Glomerular endothelial cell (primary cell): ENCODE data around the gene POLN. TPM values are rescaled to one million over a fixed set of nuclear protein-coding genes. Genes with fewer than 3 reads are reported as not detected.
"Not testable (repeated sequence)": the region's sequence is repeated elsewhere in the genome, so short reads cannot be mapped to it uniquely, and the experiment has no call there.

Experiments
- DNase-seq: peaks from one replicate; pipeline ENCODE4 v3.0.0-alpha.2; 2011; ENCODE audit warnings: low read depth, low spot score; ENCODE audit errors: extremely low read depth
- total RNA-seq: library from RNA; depleted of rRNA; stranded (reverse); fragments of >200 nt; gene quantifications from 2 replicates; pipeline ENCODE4 v1.2.3, GENCODE V29; 2015

Gene POLN
- total RNA-seq, 1 donor from 2014 or later, result 1.6 TPM

DNA sequence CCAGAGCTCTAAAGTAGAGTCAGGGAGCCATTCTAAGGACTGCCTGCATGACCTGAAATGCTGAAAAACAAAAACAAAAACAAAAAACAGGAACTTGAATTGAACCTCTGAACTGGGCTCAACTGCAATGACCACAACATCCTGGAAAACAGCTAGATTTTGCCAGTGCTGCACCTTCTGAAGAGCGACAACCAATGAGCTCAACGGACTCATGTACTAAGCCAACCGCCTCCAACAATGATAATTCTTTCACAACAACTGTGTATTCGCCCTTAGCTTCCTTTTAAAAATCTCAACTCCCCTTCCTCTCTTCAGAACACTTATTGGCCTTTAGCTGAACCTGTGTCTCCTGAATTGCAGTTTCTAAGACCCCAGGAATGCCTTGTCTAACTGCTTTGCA is 69.8 kb downstream of the POLN start:
- no peak for DNase-seq

DNA sequence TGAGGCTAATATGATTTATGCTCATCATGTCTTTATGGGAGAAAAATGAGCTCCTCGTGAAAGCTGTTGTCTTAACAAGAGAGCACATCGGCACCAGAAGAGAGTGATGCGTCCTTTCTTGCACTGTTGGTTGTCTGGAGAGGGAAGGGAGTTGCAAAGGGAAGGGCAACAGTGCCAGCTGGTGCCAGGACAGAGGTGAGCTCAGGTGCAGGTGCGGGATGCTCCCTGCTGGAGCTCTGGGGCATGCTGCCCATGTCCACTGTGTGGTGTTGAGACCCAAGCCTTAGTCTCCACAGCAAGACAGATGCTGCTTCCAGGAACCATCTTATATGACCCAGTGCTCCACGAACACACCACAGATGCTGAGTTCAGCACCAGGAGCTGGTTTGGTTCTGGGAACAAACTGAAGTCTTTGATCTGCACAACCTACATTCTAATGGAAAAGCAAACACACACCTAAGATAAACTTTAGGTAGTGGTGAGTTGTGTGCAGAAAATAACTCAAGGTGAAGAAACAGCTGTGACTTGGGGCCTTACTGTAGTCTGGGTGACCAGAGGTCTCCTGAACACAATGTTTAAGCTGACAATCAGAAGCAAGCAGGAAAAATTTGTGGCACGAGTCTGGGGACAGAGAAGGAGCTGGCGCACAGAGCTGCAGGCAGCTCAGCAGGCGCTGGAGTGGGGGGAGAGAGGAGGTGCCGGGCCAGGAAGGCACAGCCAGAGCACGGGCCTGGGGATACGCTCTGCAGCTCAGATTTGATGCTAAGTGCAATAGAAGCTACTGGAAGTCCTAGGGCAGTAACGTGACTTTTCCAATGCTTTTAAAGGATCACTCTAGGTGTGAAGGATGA is 73.2 kb downstream of the POLN start:
- no peak for DNase-seq

DNA sequence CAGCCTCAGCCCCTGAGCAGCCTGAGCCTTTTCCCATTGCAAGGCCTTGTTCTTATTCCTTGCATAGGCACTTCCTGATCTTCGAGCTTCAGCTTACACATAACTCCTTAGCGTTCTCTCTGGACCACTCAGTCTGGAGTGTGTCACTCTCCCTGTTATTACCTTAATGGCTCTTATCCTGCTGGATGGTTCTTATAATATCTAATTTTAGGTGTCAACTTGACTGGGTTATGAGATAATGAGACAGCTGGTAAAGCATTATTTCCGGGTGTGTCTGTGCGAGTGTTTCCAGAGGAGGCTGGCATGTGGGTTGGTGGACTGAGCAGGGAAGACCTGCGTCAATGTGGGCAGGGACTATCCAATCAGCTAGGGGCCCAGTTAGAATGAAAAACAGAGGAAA is 75.7 kb downstream of the POLN start:
- DNase-seq, result no peak

DNA sequence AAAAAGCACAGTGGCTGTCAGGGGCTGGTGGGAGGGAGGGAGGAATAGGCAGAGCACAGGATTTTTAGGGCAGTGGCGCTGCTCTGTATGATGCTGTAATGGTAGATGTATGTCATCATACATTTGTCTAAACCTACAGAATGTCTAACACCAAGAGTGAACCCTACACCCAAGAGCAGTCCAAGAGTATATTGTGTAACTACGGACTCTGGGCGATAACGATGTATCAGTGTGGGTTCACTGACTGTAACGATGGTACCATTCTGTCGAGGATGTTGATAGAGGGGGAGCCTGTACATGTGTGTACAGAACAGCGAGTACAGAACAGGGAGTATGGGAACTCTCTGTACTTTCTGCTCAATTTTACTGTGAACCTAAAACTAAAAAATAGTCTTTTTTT is 76.5 kb downstream of the POLN start:
- no peak for DNase-seq

DNA sequence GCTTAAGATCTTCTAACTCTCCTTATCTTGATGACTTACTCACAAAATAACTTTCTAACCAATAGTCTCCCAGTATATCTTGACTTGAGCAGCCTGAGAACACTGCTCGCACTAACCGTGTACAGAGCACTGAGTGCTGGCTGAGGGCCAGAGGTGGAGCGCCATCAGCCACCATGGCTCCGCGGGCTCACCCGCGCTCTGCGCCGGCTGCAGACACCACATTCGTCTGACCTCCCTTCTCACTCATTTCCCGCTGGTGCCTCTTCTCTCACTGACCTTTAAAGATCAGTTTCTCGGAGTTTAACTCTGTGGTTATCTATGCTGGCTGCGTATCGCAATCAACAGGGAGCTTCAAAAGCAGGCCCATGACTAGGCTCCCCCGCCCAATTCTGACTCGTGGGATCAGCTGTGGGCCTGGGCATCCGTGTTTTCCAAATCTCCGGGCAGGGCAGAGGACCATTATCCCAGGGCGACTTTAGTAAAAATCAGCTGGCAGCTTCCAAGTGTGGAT is 78.6 kb downstream of the POLN start:
- no peak for DNase-seq

DNA sequence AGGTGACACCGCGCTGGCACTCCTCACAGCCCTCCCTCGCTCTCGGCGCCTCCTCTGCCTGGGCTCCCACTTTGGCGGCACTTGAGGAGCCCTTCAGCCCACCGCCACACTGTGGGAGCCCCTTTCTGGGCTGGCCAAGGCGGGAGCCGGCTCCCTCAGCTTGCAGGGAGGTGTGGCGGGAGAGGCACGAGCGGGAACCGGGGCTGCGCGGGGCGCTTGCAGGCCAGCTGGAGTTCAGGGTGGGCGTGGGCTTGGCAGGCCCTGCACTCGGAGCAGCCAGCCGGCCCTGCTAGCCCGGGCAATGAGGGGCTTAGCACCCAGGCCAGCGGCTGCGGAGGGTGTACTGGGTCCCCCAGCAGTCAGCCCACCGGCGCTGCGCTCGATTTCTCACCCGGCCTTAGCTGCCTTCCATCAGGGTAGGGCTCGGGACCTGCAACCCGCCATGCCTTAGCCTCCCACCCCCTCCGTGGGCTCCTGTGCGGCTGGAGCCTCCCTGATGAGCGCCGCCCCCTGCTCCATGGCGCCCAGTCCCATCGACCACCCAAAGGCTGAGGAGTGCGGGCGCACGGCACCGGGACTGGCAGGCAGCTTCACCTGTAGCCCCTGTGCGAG is 80.7 kb downstream of the POLN start:
- not testable (repeated sequence) for DNase-seq

DNA sequence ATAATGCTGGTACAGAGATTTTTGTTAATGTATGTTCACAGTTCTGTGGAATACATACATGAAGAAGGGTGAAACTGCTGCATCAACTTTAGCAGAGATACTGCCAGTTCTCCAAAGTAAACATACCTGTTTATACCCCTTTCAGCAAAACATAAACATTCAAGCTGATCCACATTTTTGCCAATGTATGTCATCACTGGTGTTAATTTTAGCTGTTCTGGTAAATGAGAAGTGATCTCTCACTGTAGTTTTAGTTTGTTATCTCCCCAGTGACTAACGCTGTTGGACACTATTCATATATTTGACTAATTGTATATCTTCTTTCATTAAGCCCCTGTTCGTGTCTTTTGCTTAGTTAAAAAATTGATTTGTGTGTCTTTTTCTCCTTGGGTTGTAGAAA is 82.0 kb downstream of the POLN start:
- no peak for DNase-seq

DNA sequence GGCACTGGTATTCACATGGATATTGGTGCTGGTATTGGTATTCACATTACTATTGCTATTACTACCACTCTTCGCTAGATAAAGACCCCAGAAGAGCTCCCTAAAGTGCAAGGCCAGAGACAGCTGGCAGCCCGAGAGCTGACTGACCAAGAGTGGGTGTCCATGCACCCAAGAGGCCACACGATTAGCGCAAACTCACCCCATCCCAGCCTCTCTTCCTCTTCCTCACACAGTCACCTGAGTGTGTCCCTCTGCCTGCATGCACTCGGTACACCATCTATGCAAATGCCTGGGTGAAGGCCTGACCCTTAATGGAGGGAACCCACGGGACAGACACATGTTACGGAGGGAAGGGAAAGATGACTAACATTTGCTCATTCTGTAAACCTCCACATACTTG is 86.7 kb downstream of the POLN start:
- DNase-seq, result no peak

DNA sequence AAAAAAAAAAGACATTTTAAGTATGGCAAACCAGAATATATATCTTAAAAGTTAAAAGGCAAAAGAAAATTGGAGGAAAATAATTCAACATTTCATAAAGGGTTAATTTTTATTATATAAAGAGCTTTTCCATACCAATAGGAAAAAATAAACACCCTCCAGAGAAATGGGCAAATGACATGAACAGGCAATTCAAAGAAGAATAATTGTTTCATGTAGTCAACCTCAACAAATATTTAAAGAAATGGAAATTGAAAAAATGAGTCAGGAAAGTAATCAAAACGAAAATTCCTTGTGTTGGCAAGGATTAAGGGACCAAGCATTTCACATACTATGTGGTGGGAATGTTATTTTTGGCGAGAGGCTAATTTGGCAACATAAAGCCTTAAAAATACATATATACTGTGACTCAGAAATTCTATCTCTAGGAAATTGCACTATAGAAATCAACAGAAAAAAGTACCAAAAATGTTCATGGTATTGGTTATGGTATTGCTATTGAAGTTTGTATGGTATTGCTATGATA is 87.6 kb downstream of the POLN start:
- no peak for DNase-seq

DNA sequence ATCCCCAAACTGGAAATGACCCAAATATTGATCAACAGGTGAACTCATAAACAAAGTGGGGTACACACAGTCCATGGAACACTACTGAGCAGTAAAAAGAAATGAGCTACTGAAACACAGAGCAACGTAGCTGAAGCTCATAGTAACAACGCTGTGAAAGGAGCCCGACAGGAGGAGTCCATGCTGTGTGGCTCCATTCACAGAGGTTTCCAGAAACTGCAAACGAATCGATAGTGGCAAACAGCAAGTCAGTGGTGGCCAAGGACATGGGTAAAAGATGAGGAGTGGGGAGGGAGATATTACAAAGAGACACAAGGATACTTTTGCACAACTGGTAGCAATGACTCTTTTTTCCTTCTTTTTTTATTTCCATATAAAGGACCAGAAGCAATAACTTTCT is 90.4 kb downstream of the POLN start:
- no peak for DNase-seq

DNA sequence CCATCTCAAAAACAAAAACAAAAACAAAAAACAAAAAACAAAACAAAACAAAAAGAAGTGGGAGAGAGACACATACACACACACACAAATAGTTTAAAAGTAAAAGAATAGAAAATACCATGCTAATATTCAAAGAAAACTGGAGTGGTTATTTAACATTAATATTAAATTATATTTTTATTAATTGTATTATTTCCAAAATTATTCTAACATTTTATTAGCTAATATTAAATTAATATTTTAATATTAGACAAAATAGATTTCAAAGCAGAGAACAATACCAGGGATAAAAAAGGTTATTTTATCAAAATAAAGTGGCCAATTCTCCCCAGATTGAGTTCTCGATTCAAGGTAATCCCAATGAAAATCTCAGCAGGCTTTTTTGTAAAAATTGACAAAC is 91.8 kb downstream of the POLN start:
- DNase-seq, result no peak

DNA sequence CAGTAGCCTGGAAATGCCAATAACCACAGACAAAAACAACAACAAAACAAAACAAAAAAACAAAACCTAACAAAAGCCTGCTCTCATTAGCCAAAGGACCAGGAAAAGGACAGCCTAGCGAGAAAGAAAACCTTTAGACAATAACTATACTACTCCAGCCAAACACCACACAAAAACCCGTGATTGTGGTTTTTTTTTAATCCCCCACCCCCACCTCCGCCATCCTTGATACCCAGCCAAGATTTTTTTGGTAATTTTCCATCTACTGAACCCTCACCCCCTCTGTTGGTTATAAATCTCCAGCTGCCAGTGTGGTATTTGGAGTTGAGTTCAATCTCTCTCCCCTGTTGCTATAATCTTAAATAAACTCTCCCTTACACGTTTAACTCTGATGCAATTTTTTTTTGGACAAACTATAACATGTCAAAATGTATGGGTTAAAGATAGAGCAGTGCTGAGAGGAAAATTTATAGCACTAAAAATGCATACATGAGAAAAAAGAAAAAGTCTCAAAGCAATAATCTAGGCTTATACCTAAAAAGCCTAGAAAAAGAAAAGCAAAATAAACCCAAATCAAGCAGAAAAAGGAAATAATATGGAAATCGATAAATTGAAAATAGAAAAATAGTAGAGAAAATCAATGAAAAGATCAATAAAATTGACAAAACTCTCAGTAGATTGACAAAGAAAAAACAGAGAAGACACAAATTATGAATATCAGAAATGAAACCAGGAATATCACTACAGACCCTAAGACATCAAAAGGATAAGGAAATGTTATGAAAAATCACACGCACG is 99.1 kb downstream of the POLN start:
- no peak for DNase-seq

DNA sequence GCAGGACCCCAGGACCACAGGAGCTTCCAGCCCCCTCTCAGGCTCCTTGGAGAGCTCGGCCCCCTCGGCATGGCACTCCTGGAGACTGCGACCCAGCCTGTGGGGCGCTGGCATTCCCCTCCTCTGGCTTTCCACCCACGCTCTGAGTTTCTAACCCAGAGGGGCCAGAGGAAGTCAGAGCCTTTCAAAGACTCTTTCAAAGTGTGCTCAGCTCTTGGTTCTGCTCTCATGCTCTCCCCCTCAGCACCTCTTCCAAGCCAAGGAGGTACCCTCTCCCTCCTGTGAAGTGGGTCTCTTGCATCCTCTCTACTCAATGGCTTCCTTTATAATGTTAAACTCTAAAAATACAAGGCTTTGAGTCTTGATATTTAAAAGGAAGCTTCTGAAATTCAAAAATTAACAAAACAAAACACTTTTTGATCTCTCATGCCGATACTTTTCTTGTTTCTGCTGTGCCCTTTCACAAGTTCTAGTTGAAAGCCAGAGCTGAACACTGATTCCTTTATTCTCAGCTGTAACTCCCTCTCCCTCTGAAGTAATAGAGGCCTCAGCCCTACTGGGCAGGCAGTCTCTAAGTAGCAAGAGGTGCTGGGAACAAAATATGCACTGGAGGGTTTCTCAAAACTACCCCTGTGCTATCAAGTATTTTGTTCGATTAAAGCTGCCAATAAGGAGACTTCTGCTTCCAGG is 100.0 kb downstream of the POLN start:
- no peak for DNase-seq

DNA sequence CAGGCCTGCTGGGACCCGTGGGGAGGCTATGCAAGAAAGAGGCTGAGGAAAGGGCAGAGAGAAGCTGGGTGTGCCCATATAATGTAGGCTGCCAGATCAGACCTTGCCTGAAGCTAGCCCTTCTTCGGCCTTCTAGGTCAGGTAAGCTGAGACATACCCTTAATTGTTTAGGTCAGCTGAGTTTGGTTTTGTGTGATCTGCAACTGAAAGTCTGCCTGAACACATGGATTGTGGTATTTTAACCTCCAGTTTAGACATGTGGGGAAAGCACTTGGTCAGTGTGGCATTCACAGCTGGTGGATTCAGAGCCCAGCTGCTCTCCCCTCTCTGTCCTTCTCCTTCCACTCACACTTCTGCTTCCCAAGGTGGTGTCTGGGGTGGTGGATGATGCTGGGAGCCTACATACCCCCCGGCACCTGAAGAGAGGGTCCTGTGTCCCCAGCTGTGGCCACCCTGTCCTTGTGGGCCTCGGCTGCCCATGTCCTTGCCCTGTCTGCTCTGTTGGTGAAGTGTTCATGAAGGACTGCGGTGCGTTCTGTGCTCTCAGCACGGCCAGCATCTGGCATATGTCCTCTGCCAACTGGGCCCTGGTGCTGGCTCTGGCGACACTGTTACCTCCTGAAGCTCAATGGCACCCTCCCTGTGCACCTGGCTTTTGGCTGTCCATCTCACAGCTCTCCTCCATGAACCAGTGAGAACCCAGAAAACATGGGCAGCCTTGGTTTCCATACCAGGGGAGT is 100.7 kb downstream of the POLN start:
- no peak for DNase-seq

DNA sequence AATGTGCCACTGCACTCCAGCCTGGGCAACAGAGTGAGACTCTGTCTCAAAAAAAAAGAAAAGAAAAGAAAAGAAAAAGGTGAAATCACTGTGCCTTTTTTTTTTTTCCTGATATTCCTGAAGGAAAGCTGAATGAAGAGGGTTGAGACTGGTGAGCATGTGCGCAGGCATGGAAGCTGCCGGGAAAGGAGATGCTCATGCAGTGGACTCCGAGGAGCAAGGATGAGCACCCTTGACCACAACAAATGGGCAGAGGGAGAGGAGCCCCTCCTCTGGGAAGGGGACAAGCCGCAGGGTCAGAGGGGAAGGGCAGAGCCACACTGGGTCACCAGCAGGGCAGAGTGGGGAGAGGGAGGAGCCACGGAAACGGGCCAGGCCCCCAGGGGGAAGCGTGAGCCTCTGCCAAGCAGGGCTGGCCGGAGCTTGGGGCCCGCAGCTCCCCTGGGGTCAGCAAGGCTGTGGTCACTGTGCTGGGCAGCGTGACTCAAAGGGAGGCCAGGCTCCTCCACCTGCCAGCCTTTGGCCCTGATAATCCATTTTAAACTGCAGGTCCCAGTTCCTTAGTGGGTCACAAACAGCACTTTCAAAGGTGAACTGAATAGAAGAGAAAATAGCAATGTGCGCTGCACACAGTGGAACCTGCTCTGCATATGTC is 102.9 kb downstream of the POLN start:
- DNase-seq, result no peak

DNA sequence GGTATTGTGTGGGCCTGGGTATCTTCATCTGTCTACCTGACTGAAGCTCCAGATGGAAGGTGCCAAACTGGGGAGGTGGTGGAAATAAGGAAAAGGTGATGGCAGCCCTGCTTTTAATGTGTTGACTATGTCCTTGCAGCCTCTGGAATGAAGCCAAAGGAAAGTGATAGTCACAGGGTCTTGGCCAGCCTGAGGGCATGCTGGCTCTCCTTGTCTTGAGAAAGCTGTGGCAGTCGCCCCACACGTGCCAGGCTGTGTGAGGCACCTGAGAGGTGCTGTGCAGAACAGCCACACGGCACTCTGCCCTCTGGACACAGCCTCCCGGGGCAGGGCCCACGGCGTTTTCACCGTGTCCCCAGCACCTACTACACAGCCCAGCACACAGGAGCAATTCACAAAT is 105.2 kb downstream of the POLN start:
- no peak for DNase-seq

DNA sequence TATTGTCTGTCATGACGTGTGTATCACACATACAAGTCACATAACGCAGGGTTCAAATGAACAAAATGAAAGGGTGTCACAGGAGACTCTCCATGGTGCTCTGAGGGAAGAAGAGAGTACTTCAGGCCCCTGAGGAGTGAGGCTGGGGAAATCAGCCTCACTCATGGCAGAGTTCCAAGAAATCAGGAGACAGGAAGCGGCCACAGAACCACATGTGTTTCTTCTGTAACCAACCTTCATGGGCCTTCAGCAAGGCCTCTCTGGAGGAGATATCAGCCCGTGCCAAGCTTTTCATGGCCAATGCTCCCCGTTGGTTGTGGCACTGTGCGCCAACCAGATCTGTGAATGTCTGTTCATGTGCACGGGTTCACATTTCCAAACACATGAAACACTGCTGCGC is 106.8 kb downstream of the POLN start:
- peak; percentile 14 for DNase-seq

DNA sequence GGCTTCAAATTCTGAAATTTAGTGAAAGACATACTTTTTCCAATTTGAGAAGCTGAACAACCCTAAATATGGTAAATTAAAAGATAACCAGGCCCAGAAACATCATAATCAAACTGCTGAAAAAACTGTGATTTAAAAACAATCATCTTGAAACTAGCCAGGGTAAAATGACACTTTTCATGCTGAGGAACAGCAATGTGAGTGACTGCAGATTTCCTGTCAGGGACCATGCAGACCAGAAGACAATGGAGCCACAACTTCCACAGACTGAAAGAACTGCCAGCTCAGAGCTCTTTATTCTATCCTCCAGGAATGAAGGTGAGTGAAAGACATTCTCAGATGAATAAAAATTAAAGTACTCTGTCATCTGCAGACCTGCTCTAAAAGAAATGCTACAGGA is 109.5 kb downstream of the POLN start:
- no peak for DNase-seq

DNA sequence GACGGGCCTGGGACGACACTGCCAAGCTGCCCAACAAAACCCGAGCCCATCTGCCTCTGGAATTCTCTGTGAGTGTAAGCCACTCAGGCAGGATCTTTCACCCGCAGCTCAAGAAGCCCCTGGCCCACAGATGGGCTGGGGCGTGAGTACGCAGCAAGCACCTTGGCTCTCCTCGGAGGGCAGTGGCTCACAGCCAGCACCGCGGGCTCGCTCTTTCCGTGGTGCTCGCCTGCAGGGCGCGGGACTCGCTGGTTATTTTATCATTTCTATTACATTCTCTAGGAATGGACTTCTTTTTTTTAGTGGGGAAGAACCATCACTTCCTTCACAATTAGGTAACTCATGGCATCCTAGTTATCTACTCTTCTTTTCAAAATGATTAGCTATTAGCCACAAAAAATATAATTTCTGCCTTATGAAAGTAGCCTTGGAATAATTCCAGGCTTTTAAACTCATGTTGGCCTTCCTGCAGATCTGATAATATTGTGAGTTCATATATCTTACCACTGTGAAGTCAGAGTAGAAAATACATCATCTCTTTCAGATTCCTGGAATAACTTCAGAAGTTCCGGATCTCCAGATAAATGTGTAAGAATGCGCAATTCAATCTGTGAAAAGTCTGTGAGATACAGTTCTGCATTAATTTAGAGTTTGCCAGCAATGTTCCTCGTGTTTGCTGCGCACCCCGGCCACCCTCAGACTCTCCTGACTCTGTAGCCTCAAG is 114.2 kb downstream of the POLN start:
- DNase-seq, result no peak
